ENCODE measurements around the gene MRTFB. TPM values are rescaled to one million over a fixed set of nuclear protein-coding genes. Genes with fewer than 3 reads are reported as not detected.
A peak's percentile ranks its signal among the peaks of the same experiment; 100 is the strongest.

MRTFB gene
- total RNA-seq, 1 experiment from 2014 or later, result 30.0 TPM

DNA sequence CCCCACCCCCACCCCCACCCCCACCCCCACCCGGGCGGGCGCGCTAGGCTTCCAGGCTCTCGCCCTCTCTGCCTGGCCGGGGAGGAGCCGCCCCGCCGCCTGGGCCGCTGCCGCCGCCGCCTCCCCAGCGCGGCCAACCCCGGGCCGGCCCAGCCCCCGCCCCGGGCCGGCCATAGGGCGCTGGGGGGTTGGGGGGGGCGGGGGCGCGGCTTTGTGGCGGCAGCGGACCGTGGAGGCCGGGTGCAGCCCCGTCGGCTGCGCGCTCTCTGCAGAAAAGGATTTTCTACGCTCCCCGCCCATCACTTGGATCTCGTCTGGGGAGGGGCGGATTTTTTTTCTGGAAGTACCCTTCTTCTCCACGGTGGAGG, 230.9 kb downstream of the MRTFB start:
- TF ChIP-seq, protein P1, sequence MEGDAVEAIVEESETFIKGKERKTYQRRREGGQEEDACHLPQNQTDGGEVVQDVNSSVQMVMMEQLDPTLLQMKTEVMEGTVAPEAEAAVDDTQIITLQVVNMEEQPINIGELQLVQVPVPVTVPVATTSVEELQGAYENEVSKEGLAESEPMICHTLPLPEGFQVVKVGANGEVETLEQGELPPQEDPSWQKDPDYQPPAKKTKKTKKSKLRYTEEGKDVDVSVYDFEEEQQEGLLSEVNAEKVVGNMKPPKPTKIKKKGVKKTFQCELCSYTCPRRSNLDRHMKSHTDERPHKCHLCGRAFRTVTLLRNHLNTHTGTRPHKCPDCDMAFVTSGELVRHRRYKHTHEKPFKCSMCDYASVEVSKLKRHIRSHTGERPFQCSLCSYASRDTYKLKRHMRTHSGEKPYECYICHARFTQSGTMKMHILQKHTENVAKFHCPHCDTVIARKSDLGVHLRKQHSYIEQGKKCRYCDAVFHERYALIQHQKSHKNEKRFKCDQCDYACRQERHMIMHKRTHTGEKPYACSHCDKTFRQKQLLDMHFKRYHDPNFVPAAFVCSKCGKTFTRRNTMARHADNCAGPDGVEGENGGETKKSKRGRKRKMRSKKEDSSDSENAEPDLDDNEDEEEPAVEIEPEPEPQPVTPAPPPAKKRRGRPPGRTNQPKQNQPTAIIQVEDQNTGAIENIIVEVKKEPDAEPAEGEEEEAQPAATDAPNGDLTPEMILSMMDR (IDR thresholded peaks at IDR 0.05; ENCODE audit: unreplicated experiment), result no peak

DNA sequence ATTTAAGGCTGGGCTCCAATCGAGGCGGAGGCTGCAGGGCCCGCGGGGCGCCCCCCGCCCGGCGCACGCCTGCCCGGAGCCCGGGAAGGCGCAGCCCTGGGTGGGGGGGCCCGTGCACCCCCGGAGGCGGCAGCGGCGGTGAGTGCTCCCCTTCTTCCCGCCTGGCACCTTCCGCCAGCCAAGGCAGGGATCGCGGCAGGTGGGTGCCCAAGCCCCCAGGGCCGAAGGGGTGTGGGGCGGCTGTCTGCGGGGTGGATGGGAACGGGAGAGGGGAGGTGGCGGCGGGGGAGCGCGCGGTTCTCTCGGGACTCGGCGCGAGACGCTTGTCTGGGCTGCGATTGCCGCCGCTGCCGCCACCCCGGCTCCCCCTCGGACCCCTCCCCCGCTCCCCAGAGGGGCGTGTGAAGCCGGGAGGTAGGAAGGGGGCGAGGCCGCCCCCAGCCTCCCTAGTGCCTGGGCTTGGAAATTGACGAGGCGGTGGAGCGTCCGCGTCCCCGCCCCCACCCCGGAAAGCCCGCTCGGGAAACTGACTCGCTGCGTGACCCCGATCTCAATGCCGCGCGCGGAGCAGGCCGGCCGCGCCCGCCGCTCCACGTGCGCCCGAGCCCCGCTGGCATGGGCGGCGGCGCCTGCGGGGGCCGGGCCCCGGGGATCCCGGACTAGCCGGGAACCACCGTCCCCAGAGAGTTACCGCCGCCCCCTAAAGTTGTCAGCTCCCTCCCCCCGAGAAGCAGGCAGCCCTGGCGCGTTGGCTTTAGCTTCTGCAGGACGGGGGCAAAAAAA, 231.5 kb downstream of the MRTFB start:
- intact Hi-C loops (cut with micrococcal nuclease), result loop anchor here (5.0 kb wide), 1 partner anchor 95 kb away; no protein-coding TSS in a partner anchor
- TF ChIP-seq, protein P1 (IDR thresholded peaks at IDR 0.05; ENCODE audit: unreplicated experiment), result no peak
- ChIA-PET CTCF (interaction anchor here (0.6 to 1.2 kb wide), 5 partner anchors 15 to 437 kb away, joined by 3 to 5 read pairs (median 4); no protein-coding TSS in a partner anchor), POLR2A (interaction anchor here (0.7 to 2.5 kb wide), 5 partner anchors 75 to 259 kb away, joined by 3 to 37 read pairs (median 5); no protein-coding TSS in a partner anchor)
- BruUV-seq (replicated peaks), result no TSS peak
- H3K27ac Mint-ChIP-seq (ENCODE audit: low read depth, unreplicated experiment), result no peak overlapping the region
- no peak for DNase-seq (ENCODE audit: unreplicated experiment)
- H3K9me3 Mint-ChIP-seq (ENCODE audit: unreplicated experiment), result no peaks in the 10 kb centered on the region
- H3K4me3 Mint-ChIP-seq (ENCODE audit: unreplicated experiment), result peak overlapping the region; percentile 81
- peaks cover 41% of the 10 kb centered on the region for H3K4me1 Mint-ChIP-seq (ENCODE audit: insufficient read depth, unreplicated experiment)
- peaks cover 7% of the 10 kb centered on the region for H3K36me3 Mint-ChIP-seq (ENCODE audit: insufficient read depth, unreplicated experiment)
- H3K27me3 Mint-ChIP-seq (ENCODE audit: insufficient read depth, unreplicated experiment), result no peaks in the 10 kb centered on the region

More for the DNA sequence above, 230.9 kb downstream of the MRTFB start:
- peak; percentile 68 for DNase-seq (ENCODE audit: unreplicated experiment)
- ChIA-PET POLR2A (interaction anchor here (0.9 to 2.5 kb wide), 6 partner anchors 77 to 262 kb away, joined by 3 to 37 read pairs (median 8); no protein-coding TSS in a partner anchor), CTCF (interaction anchor here (1.9 to 6.1 kb wide), 3 partner anchors 200 to 226 kb away, joined by 13 to 106 read pairs (median 22); no protein-coding TSS in a partner anchor)
- no TSS peak for BruUV-seq (replicated peaks)
- no peaks in the 10 kb centered on the region for H3K27me3 Mint-ChIP-seq (ENCODE audit: insufficient read depth, unreplicated experiment)
- H3K9me3 Mint-ChIP-seq (ENCODE audit: unreplicated experiment), result no peaks in the 10 kb centered on the region
- no peak overlapping the region for H3K27ac Mint-ChIP-seq (ENCODE audit: low read depth, unreplicated experiment)
- peak overlapping the region; percentile 81 for H3K4me3 Mint-ChIP-seq (ENCODE audit: unreplicated experiment)
- H3K4me1 Mint-ChIP-seq (ENCODE audit: insufficient read depth, unreplicated experiment), result peaks cover 35% of the 10 kb centered on the region
- H3K36me3 Mint-ChIP-seq (ENCODE audit: insufficient read depth, unreplicated experiment), result peaks cover 5% of the 10 kb centered on the region
- intact Hi-C loops (cut with micrococcal nuclease), result loop anchor here (5.0 kb wide), 1 partner anchor 95 kb away; no protein-coding TSS in a partner anchor

DNA sequence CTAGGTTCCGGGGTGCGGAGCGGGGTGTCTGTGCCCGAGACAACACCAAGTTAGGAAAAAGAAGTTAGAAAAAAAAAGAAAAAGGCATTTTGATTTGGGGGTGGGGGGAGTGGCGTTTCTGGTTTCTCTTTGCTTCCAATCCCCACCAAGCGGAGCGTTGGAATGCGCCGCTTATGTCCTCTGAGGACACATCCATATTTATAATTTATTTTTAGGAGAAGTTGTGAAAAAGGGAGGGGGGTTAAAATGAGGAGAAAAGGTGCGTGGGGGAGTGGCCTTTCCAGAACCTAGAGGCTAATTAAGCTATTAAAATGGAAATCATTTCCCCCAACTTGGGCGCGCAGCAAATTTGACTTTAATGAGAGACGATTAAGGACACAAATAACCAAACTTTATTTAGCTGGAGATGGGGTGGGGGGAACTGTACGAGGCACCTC, 232.1 kb downstream of the MRTFB start:
- ChIA-PET CTCF (interaction anchor here (0.6 to 1.2 kb wide), 6 partner anchors 14 to 437 kb away, joined by 3 to 5 read pairs (median 4); no protein-coding TSS in a partner anchor), POLR2A (interaction anchor here (0.6 to 1.1 kb wide), 5 partner anchors 75 to 1176 kb away, joined by 3 to 5 read pairs (median 3); no protein-coding TSS in a partner anchor)
- H3K27me3 Mint-ChIP-seq (ENCODE audit: insufficient read depth, unreplicated experiment), result no peaks in the 10 kb centered on the region
- H3K27ac Mint-ChIP-seq (ENCODE audit: low read depth, unreplicated experiment), result no peak overlapping the region
- intact Hi-C loops (cut with micrococcal nuclease), result loop anchor here (5.0 kb wide), 1 partner anchor 94 kb away; no protein-coding TSS in a partner anchor
- BruUV-seq (replicated peaks), result no TSS peak
- H3K4me1 Mint-ChIP-seq (ENCODE audit: insufficient read depth, unreplicated experiment), result peaks cover 47% of the 10 kb centered on the region
- TF ChIP-seq, protein P1 (IDR thresholded peaks at IDR 0.05; ENCODE audit: unreplicated experiment), result no peak
- DNase-seq (ENCODE audit: unreplicated experiment), result no peak
- peaks cover 11% of the 10 kb centered on the region for H3K36me3 Mint-ChIP-seq (ENCODE audit: insufficient read depth, unreplicated experiment)
- H3K4me3 Mint-ChIP-seq (ENCODE audit: unreplicated experiment), result peak overlapping the region; percentile 81
- no peaks in the 10 kb centered on the region for H3K9me3 Mint-ChIP-seq (ENCODE audit: unreplicated experiment)

Measured in MCF 10A (cell line).